ENCODE measurements around the gene ATP1B1. TPM values are rescaled to one million over a fixed set of nuclear protein-coding genes. Genes with fewer than 3 reads are reported as not detected.

Gene ATP1B1
- total and polyA plus RNA-seq, 10 donors: 3.1 to 101 (median 57.3) TPM

- TF ChIP-seq CTCF (IDR thresholded peaks at IDR 0.05 in 8 of 11, conservative IDR thresholded peaks at IDR 0.05 in 3 of 11): no peak
- TF ChIP-seq POLR2AphosphoS5 (IDR thresholded peaks at IDR 0.05): no peak
- no peak for TF ChIP-seq POLR2A (IDR thresholded peaks at IDR 0.05)
- Histone ChIP-seq H3K4me3 (no peak overlapping the region), H3K9me3 (no peaks in the 10 kb centered on the region), H3K36me3 (no peaks in the 10 kb centered on the region), H3K27ac (no peak overlapping the region), H3K27me3 (replicated peaks in 1 of 7) (peaks cover 0 to 4% (median 0%) of the 10 kb centered on the region in 7 donors), H3K4me1 (no peaks in the 10 kb centered on the region)
- 73 to 94% (median 93%) methylated on average over 2 of the region's 2 CpGs for WGBS, 5 donors
- intact Hi-C loops (cut with DNase I; ENCODE audit: low total_unique reads): no loop called here
- no peak for DNase-seq
Measured at GRCh38 chr1:169092399-169092798, 14.1 kb upstream of the ATP1B1 start.

- peaks cover 0 to 4% (median 0%) of the 10 kb centered on the region in 7 donors for H3K27me3 ChIP-seq (replicated peaks in 1 of 7)
- no peak for DNase-seq
- H3K9me3 ChIP-seq: no peaks in the 10 kb centered on the region
- no peaks in the 10 kb centered on the region for H3K36me3 ChIP-seq
- H3K27ac ChIP-seq: no peak overlapping the region
- H3K4me1 ChIP-seq: no peaks in the 10 kb centered on the region
- intact Hi-C loops (cut with DNase I; ENCODE audit: low total_unique reads): no loop called here
- no peak overlapping the region for H3K4me3 ChIP-seq
- TF ChIP-seq CTCF (IDR thresholded peaks at IDR 0.05 in 8 of 11, conservative IDR thresholded peaks at IDR 0.05 in 3 of 11) (no peak), POLR2AphosphoS5 (IDR thresholded peaks at IDR 0.05) (no peak), POLR2A (IDR thresholded peaks at IDR 0.05) (no peak)
- 66 to 86% (median 71%) methylated on average over 4 of the region's 4 CpGs for WGBS, 5 donors
Measured at GRCh38 chr1:169094897-169095569, 11.5 kb upstream of the ATP1B1 start.

- no peaks in the 10 kb centered on the region for H3K36me3 ChIP-seq
- H3K4me1 ChIP-seq: peaks cover 0 to 11% (median 5%) of the 10 kb centered on the region in 6 donors
- no peak overlapping the region for H3K27ac ChIP-seq
- no peaks in the 10 kb centered on the region for H3K9me3 ChIP-seq
- H3K27me3 ChIP-seq (replicated peaks in 1 of 7): peaks cover 0 to 9% (median 0%) of the 10 kb centered on the region in 7 donors
- no peak for DNase-seq
- no peak overlapping the region for H3K4me3 ChIP-seq
- 40 to 71% (median 63%) methylated on average over 1 of the region's 1 CpG for WGBS, 5 donors
- intact Hi-C loops (cut with DNase I; ENCODE audit: low total_unique reads): no loop called here
- no peak for TF ChIP-seq CTCF (IDR thresholded peaks at IDR 0.05 in 8 of 11, conservative IDR thresholded peaks at IDR 0.05 in 3 of 11)
- TF ChIP-seq POLR2A (IDR thresholded peaks at IDR 0.05): no peak
- no peak for TF ChIP-seq POLR2AphosphoS5 (IDR thresholded peaks at IDR 0.05)
Measured at GRCh38 chr1:169098380-169098779, 8.1 kb upstream of the ATP1B1 start.

GRCh38 chr1:169099561-169099960 is 6.9 kb upstream of the ATP1B1 start:
- 86 to 92% (median 91%) methylated on average over 2 of the region's 2 CpGs for WGBS, 5 donors
- Histone ChIP-seq H3K9me3 (no peaks in the 10 kb centered on the region), H3K27ac (no peak overlapping the region), H3K4me1 (peaks cover 0 to 23% (median 7%) of the 10 kb centered on the region in 6 donors), H3K4me3 (no peak overlapping the region), H3K36me3 (no peaks in the 10 kb centered on the region), H3K27me3 (replicated peaks in 1 of 7) (peaks cover 0 to 13% (median 0%) of the 10 kb centered on the region in 7 donors)
- intact Hi-C loops (cut with DNase I; ENCODE audit: low total_unique reads): no loop called here
- TF ChIP-seq POLR2A (IDR thresholded peaks at IDR 0.05) (no peak), POLR2AphosphoS5 (IDR thresholded peaks at IDR 0.05) (no peak), CTCF (IDR thresholded peaks at IDR 0.05 in 8 of 11, conservative IDR thresholded peaks at IDR 0.05 in 3 of 11) (no peak)
- no peak for DNase-seq

Measured in spleen (tissue), 11 donors.